ENCODE results near the gene PPP6R1. TPM values are rescaled to one million over a fixed set of nuclear protein-coding genes. Genes with fewer than 3 reads are reported as not detected.

Gene PPP6R1
- total RNA-seq, 1 donor from 2014 or later: 74.3 TPM

DNA sequence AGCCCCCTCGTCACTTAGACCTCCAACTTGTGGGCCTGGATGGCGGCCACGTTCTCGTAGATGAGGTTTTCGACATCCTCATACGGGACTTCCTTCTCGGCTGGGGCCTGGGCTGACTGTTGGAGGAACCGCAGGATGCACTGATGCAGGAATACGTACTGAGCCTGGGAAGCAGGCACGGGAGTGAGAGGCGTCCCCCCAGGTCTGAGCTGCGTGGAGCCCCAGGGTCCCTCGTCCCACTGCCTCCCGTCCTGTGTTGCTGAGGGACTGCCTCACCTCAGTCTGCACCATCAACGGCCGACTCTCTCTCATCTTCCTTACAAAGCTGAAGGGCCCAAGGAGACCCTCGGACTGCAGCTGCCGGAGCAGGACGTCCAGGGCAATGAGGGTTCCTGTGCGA is 77.1 kb downstream of the PPP6R1 start:
- no peak for DNase-seq (ENCODE audit: low read depth)

Other genes with a start within 250 kb of the PPP6R1 start
- 0.10 TPM in 1 of 2 replicates, not detected in the other for gene GP6, start 220.8 kb downstream of the PPP6R1 start, total RNA-seq
- 19.9 and 22.2 TPM in 2 replicates for gene RDH13, start 195.9 kb downstream of the PPP6R1 start, total RNA-seq
- gene EPS8L1, start 183.1 kb downstream of the PPP6R1 start, total RNA-seq: 7.0 and 40.5 TPM in 2 replicates
- gene PPP1R12C, start 141.4 kb downstream of the PPP6R1 start, total RNA-seq: 17.5 and 32.4 TPM in 2 replicates
- 1.9 and 5.9 TPM in 2 replicates for gene TNNT1, start 109.8 kb downstream of the PPP6R1 start, total RNA-seq
- gene TNNI3, start 101.3 kb downstream of the PPP6R1 start, total RNA-seq: 0.15 TPM in 1 of 2 replicates, not detected in the other
- gene DNAAF3, start 92.4 kb downstream of the PPP6R1 start, total RNA-seq: 2.8 and 2.9 TPM in 2 replicates
- gene SYT5, start 78.7 kb downstream of the PPP6R1 start, total RNA-seq: 1.0 TPM in 1 of 2 replicates, not detected in the other
- gene PTPRH, start 49.5 kb downstream of the PPP6R1 start, total RNA-seq: 0.55 and 4.9 TPM in 2 replicates
- gene TMEM86B, start 30.3 kb downstream of the PPP6R1 start, total RNA-seq: 0.94 TPM in 1 of 2 replicates, not detected in the other
- gene HSPBP1, start 21.1 kb upstream of the PPP6R1 start, total RNA-seq: 38.6 and 46.9 TPM in 2 replicates
- 0.52 and 4.5 TPM in 2 replicates for gene BRSK1, start 25.0 kb upstream of the PPP6R1 start, total RNA-seq
- gene TMEM150B, start 66.3 kb upstream of the PPP6R1 start, total RNA-seq: not detected in 2 replicates
- 4.9 and 10.4 TPM in 2 replicates for gene KMT5C, start 80.9 kb upstream of the PPP6R1 start, total RNA-seq
- gene COX6B2, start 95.7 kb upstream of the PPP6R1 start, total RNA-seq: 0.25 TPM in 1 of 2 replicates, not detected in the other
- not detected in 2 replicates for gene GARIN5B, start 104.2 kb upstream of the PPP6R1 start, total RNA-seq
- 3.7 and 38.4 TPM in 2 replicates for gene IL11, start 111.4 kb upstream of the PPP6R1 start, total RNA-seq
- not detected in 2 replicates for gene TMEM190, start 117.8 kb upstream of the PPP6R1 start, total RNA-seq
- gene TMEM238, start 125.3 kb upstream of the PPP6R1 start, total RNA-seq: 3.4 and 13.7 TPM in 2 replicates
- gene RPL28, start 126.9 kb upstream of the PPP6R1 start, total RNA-seq: 177 and 303 TPM in 2 replicates
- 13.6 and 45.3 TPM in 2 replicates for gene UBE2S, start 148.8 kb upstream of the PPP6R1 start, total RNA-seq
- not detected in 2 replicates for gene SHISA7, start 184.3 kb upstream of the PPP6R1 start, total RNA-seq
- gene ISOC2, start 202.6 kb upstream of the PPP6R1 start, total RNA-seq: 64.3 and 69.8 TPM in 2 replicates
- not detected in 2 replicates for gene C19orf85, start 205.7 kb upstream of the PPP6R1 start, total RNA-seq
- 3.5 and 6.0 TPM in 2 replicates for gene ZNF628, start 217.6 kb upstream of the PPP6R1 start, total RNA-seq
- gene NAT14, start 226.2 kb upstream of the PPP6R1 start, total RNA-seq: 21.2 and 39.4 TPM in 2 replicates
- gene SSC5D, start 229.4 kb upstream of the PPP6R1 start, total RNA-seq: 5.0 and 69.4 TPM in 2 replicates